Spleen (tissue), 7 donors: ENCODE data around the gene TNFSF11.

Experiments
- CTCF ChIP-seq, 11 experiments: fragments of 200-600 bp in 7 of 11; fragments of 450-650 bp in 4 of 11; sonication (generic) in 4 of 11; IDR thresholded peaks in 8 of 11; conservative IDR thresholded peaks in 3 of 11; 1 replicate in 7 of 11; 2 replicates in 4 of 11; pipeline versions ENCODE4 v1.4.0 to v1.8.0; 2016 to 2021; ENCODE audit warnings: antibody characterized with exemption in 11 of 11, inconsistent platforms in 4 of 11, mild to moderate bottlenecking in 1 of 11
- POLR2A ChIP-seq, 3 donors: fragments of 450-650 bp; IDR thresholded peaks; one replicate each; pipeline ENCODE4 v1.5.1; 2017; ENCODE audit warnings: antibody characterized with exemption in 3 of 3, mild to moderate bottlenecking in 1 of 3
- donor health status: DM: no; HTN: no; CAD: no; lungs with moderate emphysema.
- donor health status: DM: no; HTN: no; CAD: no.
- donor health status: DM: no; HTN: no; CAD: no.

GRCh38 chr13:42611086-42611779 is 37.3 kb downstream of the TNFSF11 start:
- no peak for TF ChIP-seq CTCF (IDR thresholded peaks at IDR 0.05 in 8 of 11, conservative IDR thresholded peaks at IDR 0.05 in 3 of 11)
- no peak for TF ChIP-seq POLR2A (IDR thresholded peaks at IDR 0.05)
